ENCODE results near the gene ZNF512B. TPM values are rescaled to one million over a fixed set of nuclear protein-coding genes. Genes with fewer than 3 reads are reported as not detected.

Gene ZNF512B
- total and polyA plus RNA-seq, 4 donors: 1.8 to 11.8 (median 9.8) TPM

DNA sequence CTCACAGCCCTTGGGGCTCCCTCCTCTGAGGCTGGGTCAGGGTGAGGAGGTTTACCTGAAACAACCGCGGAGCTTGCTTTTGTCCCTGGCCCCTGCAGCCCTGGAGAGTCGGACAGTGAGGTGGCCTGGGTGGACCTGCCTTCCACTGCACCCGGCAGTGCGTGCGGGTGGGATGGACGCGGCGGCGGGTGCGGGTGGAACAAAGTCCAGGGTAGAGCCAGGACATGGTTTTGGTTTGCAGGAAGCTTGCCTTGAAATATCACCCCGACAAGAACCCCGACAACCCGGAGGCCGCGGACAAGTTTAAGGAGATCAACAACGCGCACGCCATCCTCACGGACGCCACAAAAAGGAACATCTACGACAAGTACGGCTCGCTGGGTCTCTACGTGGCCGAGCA, 40.7 kb downstream of the ZNF512B start:
- Histone ChIP-seq H3K4me3 (ENCODE audit: low read depth in 1 of 3, low read length in 3 of 3) (no peak overlapping the region), H3K27ac (ENCODE audit: low read depth in 1 of 2, low read length in 2 of 2) (no peak overlapping the region), H3K9ac (ENCODE audit: low read depth in 1 of 2, low read length in 2 of 2) (no peak overlapping the region), H3K36me3 (ENCODE audit: control insufficient read depth in 4 of 4, insufficient read depth in 3 of 4, low read depth in 1 of 4, low read length in 3 of 4) (peaks cover 15 to 46% (median 34%) of the 10 kb centered on the region in 4 donors), H3K27me3 (ENCODE audit: control insufficient read depth in 4 of 4, insufficient read depth in 4 of 4, low read length in 3 of 4) (no peaks in the 10 kb centered on the region), H3K9me3 (ENCODE audit: control insufficient read depth in 4 of 4, low read length in 3 of 4) (no peaks in the 10 kb centered on the region), H3K4me1 (ENCODE audit: control insufficient read depth in 4 of 4, insufficient read depth in 4 of 4, low read length in 3 of 4) (no peaks in the 10 kb centered on the region)
- TF ChIP-seq TAF1 (conservative IDR thresholded peaks at IDR 0.05) (no peak), NR2F2 (IDR thresholded peaks at IDR 0.05) (no peak), RXRA (IDR thresholded peaks at IDR 0.05) (no peak), FOXA1 (IDR thresholded peaks at IDR 0.05) (no peak)
- TF ChIP-seq, protein P1, sequence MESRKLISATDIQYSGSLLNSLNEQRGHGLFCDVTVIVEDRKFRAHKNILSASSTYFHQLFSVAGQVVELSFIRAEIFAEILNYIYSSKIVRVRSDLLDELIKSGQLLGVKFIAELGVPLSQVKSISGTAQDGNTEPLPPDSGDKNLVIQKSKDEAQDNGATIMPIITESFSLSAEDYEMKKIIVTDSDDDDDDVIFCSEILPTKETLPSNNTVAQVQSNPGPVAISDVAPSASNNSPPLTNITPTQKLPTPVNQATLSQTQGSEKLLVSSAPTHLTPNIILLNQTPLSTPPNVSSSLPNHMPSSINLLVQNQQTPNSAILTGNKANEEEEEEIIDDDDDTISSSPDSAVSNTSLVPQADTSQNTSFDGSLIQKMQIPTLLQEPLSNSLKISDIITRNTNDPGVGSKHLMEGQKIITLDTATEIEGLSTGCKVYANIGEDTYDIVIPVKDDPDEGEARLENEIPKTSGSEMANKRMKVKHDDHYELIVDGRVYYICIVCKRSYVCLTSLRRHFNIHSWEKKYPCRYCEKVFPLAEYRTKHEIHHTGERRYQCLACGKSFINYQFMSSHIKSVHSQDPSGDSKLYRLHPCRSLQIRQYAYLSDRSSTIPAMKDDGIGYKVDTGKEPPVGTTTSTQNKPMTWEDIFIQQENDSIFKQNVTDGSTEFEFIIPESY (IDR thresholded peaks at IDR 0.05): no peak
- 97% methylated on average over 26 of the region's 26 CpGs for WGBS
- DNase-seq (ENCODE audit: low spot score): no peak

DNA sequence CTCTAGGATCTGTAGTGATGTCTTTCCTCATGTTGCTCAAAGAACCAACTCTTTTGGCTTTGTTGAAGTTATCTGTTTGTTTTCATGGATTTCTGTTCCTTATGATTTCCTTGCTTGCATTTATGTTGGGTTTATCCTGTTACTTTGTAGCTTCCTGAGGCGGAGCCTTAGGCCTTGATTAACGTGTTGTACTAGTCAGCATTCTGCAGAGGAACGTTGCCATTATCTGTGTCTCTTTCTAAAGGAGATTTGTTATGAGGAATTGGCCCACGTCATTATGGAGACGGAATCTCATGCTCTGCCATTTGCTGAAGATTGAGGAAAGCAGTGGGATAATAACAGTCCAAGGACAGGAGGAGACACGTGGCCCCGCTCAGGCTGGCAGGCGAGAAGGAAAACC, 43.4 kb downstream of the ZNF512B start:
- Histone ChIP-seq H3K27me3 (ENCODE audit: control insufficient read depth in 4 of 4, insufficient read depth in 4 of 4, low read length in 3 of 4) (no peaks in the 10 kb centered on the region), H3K9ac (ENCODE audit: low read depth in 1 of 2, low read length in 2 of 2) (no peak overlapping the region), H3K4me1 (ENCODE audit: control insufficient read depth in 4 of 4, insufficient read depth in 4 of 4, low read length in 3 of 4) (no peaks in the 10 kb centered on the region), H3K9me3 (ENCODE audit: control insufficient read depth in 4 of 4, low read length in 3 of 4) (no peaks in the 10 kb centered on the region), H3K4me3 (ENCODE audit: low read depth in 1 of 3, low read length in 3 of 3) (no peak overlapping the region), H3K36me3 (ENCODE audit: control insufficient read depth in 4 of 4, insufficient read depth in 3 of 4, low read depth in 1 of 4, low read length in 3 of 4) (peaks cover 7 to 33% (median 21%) of the 10 kb centered on the region in 4 donors), H3K27ac (ENCODE audit: low read depth in 1 of 2, low read length in 2 of 2) (no peak overlapping the region)
- DNase-seq (ENCODE audit: low spot score): no peak
- WGBS: 84% methylated on average over 8 of the region's 8 CpGs
- TF ChIP-seq, protein P2, sequence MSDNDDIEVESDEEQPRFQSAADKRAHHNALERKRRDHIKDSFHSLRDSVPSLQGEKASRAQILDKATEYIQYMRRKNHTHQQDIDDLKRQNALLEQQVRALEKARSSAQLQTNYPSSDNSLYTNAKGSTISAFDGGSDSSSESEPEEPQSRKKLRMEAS (IDR thresholded peaks at IDR 0.05): no peak
- TF ChIP-seq NR2F2 (IDR thresholded peaks at IDR 0.05): no peak
- TF ChIP-seq HNF4G (IDR thresholded peaks at IDR 0.05): no peak
- no peak for TF ChIP-seq EGR1 (IDR thresholded peaks at IDR 0.05; ENCODE audit: low read depth in 2 of 2)
- TF ChIP-seq FOXA2 (IDR thresholded peaks at IDR 0.05): no peak
- TF ChIP-seq, protein P3, sequence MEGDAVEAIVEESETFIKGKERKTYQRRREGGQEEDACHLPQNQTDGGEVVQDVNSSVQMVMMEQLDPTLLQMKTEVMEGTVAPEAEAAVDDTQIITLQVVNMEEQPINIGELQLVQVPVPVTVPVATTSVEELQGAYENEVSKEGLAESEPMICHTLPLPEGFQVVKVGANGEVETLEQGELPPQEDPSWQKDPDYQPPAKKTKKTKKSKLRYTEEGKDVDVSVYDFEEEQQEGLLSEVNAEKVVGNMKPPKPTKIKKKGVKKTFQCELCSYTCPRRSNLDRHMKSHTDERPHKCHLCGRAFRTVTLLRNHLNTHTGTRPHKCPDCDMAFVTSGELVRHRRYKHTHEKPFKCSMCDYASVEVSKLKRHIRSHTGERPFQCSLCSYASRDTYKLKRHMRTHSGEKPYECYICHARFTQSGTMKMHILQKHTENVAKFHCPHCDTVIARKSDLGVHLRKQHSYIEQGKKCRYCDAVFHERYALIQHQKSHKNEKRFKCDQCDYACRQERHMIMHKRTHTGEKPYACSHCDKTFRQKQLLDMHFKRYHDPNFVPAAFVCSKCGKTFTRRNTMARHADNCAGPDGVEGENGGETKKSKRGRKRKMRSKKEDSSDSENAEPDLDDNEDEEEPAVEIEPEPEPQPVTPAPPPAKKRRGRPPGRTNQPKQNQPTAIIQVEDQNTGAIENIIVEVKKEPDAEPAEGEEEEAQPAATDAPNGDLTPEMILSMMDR (IDR thresholded peaks at IDR 0.05; ENCODE audit: low read depth, low read length, missing input control): no peak
- no peak for TF ChIP-seq HNF4A (conservative IDR thresholded peaks at IDR 0.05)
- TF ChIP-seq FOXA1 (IDR thresholded peaks at IDR 0.05): no peak
- TF ChIP-seq, protein P1 (IDR thresholded peaks at IDR 0.05): no peak
- TF ChIP-seq, protein P4, sequence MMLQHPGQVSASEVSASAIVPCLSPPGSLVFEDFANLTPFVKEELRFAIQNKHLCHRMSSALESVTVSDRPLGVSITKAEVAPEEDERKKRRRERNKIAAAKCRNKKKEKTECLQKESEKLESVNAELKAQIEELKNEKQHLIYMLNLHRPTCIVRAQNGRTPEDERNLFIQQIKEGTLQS (IDR thresholded peaks at IDR 0.05): no peak
- no peak for TF ChIP-seq TAF1 (conservative IDR thresholded peaks at IDR 0.05)
- no peak for TF ChIP-seq RAD21 (IDR thresholded peaks at IDR 0.05)
- no peak for TF ChIP-seq SP1 (IDR thresholded peaks at IDR 0.05)
